MM.1S (cell line): ENCODE data around the gene GAP43.

Experiments used
- EZH2phosphoT487 ChIP-seq: fragments of 300-600 bp; sonication (generic); IDR thresholded peaks from 2 replicates; pipeline ENCODE4 v1.6.1; 2018; ENCODE audit warnings: antibody characterized with exemption, low read length
- TF ChIP-seq, protein P1 (sequence below): fragments of 300-600 bp; sonication (generic); IDR thresholded peaks from 2 replicates; pipeline ENCODE4 v1.5.1; 2016; ENCODE audit warnings: antibody characterized with exemption, low read length, mixed read lengths

DNA sequence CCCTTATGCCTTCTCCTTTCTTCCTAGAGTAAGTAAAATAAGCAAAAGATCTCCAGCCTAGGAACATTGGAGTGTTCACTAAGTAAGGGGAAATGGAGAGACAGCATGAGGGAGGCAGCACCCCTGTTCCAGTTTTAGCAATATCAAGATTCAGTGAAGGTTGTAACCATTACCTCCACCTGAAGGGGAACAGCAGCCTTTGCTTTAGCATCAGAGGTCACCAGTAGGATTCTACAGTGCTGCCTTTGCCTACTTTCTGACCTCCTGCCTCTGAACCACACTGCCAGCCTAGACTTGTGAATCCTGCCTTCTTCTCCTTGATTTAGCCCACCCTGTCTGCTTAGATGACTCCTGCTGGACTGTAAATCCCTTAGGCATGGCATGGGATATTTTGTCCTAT, 104.7 kb downstream of the GAP43 start:
- TF ChIP-seq, protein P1, sequence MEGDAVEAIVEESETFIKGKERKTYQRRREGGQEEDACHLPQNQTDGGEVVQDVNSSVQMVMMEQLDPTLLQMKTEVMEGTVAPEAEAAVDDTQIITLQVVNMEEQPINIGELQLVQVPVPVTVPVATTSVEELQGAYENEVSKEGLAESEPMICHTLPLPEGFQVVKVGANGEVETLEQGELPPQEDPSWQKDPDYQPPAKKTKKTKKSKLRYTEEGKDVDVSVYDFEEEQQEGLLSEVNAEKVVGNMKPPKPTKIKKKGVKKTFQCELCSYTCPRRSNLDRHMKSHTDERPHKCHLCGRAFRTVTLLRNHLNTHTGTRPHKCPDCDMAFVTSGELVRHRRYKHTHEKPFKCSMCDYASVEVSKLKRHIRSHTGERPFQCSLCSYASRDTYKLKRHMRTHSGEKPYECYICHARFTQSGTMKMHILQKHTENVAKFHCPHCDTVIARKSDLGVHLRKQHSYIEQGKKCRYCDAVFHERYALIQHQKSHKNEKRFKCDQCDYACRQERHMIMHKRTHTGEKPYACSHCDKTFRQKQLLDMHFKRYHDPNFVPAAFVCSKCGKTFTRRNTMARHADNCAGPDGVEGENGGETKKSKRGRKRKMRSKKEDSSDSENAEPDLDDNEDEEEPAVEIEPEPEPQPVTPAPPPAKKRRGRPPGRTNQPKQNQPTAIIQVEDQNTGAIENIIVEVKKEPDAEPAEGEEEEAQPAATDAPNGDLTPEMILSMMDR = no peak
- no peak for TF ChIP-seq EZH2phosphoT487
